Measurements from ENCODE around the gene TTI1. TPM values are rescaled to one million over a fixed set of nuclear protein-coding genes. Genes with fewer than 3 reads are reported as not detected.

The TTI1 gene
- polyA plus RNA-seq, 1 experiment: 15.1 TPM

DNA sequence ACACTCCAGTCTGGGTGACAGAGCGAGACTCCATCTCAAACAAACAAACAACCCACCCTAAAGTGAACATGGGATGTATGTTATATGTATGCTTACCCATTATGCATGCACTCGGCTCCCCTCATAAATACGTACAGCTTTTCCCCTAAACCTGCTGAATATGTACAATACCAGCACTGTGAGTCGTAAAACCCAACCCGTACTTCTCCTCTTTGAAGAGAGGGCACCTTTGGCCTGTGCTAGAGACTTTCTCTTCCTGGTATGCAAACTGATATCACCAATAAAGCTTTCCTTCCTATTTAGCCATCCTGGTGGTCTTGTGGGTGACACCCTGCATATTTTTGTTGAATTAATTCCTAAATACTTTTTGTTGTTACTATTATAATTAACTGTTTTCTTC, 79.1 kb downstream of the TTI1 start:
- H3K9me3 ChIP-seq (ENCODE audit: control insufficient read depth, insufficient read depth, low read length): no peaks in the 10 kb centered on the region; the same call in 1 of the 2 replicates
- no peak for DNase-seq (ENCODE audit: low read depth, low spot score)
- ChIA-PET CTCF (no interaction called here), POLR2A (interaction anchor here (0.6 kb wide), 1 partner anchor 44 kb away, joined by 9 read pairs; no protein-coding TSS in a partner anchor)
- H3K4me3 ChIP-seq (ENCODE audit: low read depth, low read length): no peak overlapping the region
- peaks cover 28% of the 10 kb centered on the region for H3K27me3 ChIP-seq (ENCODE audit: control insufficient read depth, insufficient read depth, low read length)
- no peak overlapping the region for H3K27ac ChIP-seq (ENCODE audit: low read depth, low read length)
- TF ChIP-seq CTCF (IDR thresholded peaks at IDR 0.05; ENCODE audit: low read depth, low read length): no peak

DNA sequence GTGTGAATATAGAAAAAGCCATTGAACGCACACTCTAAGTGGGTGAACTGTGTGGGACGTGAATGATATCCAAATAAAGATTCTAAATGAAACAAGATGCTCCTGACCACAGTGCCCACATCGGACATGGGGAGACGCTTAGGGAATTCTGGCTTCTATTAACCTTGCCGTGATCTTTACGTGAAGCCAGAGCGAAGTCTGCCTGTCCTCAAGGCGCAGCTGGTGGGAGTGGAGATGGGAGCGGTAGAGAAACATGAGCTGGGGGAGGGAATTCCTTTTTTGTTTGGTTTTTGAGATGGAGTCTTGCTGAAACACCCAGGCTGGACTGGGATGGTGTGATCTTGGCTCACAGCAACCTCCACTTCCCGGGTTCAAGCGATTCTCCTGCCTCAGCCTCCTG, 84.3 kb downstream of the TTI1 start:
- ChIA-PET CTCF (no interaction called here), POLR2A (no interaction called here)
- no peak overlapping the region for H3K4me3 ChIP-seq (ENCODE audit: low read depth, low read length)
- H3K9me3 ChIP-seq (ENCODE audit: control insufficient read depth, insufficient read depth, low read length): peaks cover 8% of the 10 kb centered on the region
- no peak overlapping the region for H3K27ac ChIP-seq (ENCODE audit: low read depth, low read length)
- no peak for DNase-seq (ENCODE audit: low read depth, low spot score)
- no peak for TF ChIP-seq CTCF (IDR thresholded peaks at IDR 0.05; ENCODE audit: low read depth, low read length)
- H3K27me3 ChIP-seq (ENCODE audit: control insufficient read depth, insufficient read depth, low read length): peaks cover 23% of the 10 kb centered on the region

DNA sequence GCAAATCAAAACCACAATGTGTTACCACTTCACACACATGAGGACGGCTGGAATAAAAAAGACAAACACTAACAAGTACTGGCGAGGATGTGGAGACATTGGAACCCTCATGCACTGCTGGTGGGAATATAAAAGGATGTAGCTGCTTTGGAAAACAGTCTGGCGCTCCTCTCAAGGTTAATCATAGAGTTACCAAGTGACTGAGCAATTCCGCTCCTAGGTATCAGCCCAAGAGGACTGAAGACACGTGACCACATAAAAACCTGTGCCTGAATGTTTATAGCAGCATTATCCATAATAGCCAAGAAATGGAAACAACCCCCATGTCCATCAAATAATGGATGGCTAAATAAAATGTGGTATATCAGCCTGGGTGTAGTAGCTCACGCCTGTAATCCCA, 85.3 kb downstream of the TTI1 start:
- peaks cover 19% of the 10 kb centered on the region for H3K27me3 ChIP-seq (ENCODE audit: control insufficient read depth, insufficient read depth, low read length)
- ChIA-PET CTCF (no interaction called here), POLR2A (no interaction called here)
- H3K9me3 ChIP-seq (ENCODE audit: control insufficient read depth, insufficient read depth, low read length): peaks cover 8% of the 10 kb centered on the region
- no peak for TF ChIP-seq CTCF (IDR thresholded peaks at IDR 0.05; ENCODE audit: low read depth, low read length)
- H3K27ac ChIP-seq (ENCODE audit: low read depth, low read length): no peak overlapping the region
- no peak for DNase-seq (ENCODE audit: low read depth, low spot score)
- no peak overlapping the region for H3K4me3 ChIP-seq (ENCODE audit: low read depth, low read length)

DNA sequence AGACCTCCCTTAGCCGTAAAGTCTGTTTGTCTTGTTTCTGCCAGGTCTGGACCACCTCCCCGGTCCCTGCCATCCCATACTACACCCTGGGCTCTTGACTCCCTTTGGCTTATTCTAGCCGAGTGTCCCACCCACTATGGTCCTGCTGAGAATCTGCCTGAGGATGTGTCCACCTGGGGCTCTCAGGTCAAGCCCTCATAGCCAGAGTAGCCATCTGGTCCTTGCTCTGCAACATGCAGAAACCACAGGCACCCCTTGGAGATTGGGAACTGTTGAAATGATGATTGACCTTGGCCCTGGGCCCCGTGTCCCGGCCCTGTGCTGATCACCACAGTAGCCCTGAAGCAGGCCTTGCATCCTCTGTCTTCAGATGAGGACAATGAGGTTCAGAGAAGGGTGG, 86.3 kb downstream of the TTI1 start:
- Histone ChIP-seq H3K27ac (ENCODE audit: low read depth, low read length) (no peak overlapping the region), H3K9me3 (ENCODE audit: control insufficient read depth, insufficient read depth, low read length) (peaks cover 8% of the 10 kb centered on the region), H3K27me3 (ENCODE audit: control insufficient read depth, insufficient read depth, low read length) (peaks cover 21% of the 10 kb centered on the region), H3K4me3 (ENCODE audit: low read depth, low read length) (no peak overlapping the region)
- no peak for DNase-seq (ENCODE audit: low read depth, low spot score)
- ChIA-PET POLR2A (no interaction called here), CTCF (no interaction called here)
- TF ChIP-seq CTCF (IDR thresholded peaks at IDR 0.05; ENCODE audit: low read depth, low read length): no peak

GRCh38 chr20:37945091-37945547, 88.1 kb downstream of the TTI1 start:
- Histone ChIP-seq H3K9me3 (ENCODE audit: control insufficient read depth, insufficient read depth, low read length) (peaks cover 8% of the 10 kb centered on the region), H3K27me3 (ENCODE audit: control insufficient read depth, insufficient read depth, low read length) (peaks cover 24% of the 10 kb centered on the region), H3K4me3 (ENCODE audit: low read depth, low read length) (no peak overlapping the region), H3K27ac (ENCODE audit: low read depth, low read length) (no peak overlapping the region)
- ChIA-PET CTCF (no interaction called here), POLR2A (no interaction called here)
- no peak for TF ChIP-seq CTCF (IDR thresholded peaks at IDR 0.05; ENCODE audit: low read depth, low read length)
- no peak for DNase-seq (ENCODE audit: low read depth, low spot score)

Data from AG04450 (cell line).